GM21576 (cell line): ENCODE measurements around the gene GALNT9.

Experiments used
- ATAC-seq: cut with Tn5 transposase; IDR thresholded peaks from one replicate; pipeline ENCODE4 v1.9.1; 2021; ENCODE audit warnings: mild to moderate bottlenecking, moderate library complexity; ENCODE audit not compliant: unreplicated experiment

The GALNT9 gene

DNA sequence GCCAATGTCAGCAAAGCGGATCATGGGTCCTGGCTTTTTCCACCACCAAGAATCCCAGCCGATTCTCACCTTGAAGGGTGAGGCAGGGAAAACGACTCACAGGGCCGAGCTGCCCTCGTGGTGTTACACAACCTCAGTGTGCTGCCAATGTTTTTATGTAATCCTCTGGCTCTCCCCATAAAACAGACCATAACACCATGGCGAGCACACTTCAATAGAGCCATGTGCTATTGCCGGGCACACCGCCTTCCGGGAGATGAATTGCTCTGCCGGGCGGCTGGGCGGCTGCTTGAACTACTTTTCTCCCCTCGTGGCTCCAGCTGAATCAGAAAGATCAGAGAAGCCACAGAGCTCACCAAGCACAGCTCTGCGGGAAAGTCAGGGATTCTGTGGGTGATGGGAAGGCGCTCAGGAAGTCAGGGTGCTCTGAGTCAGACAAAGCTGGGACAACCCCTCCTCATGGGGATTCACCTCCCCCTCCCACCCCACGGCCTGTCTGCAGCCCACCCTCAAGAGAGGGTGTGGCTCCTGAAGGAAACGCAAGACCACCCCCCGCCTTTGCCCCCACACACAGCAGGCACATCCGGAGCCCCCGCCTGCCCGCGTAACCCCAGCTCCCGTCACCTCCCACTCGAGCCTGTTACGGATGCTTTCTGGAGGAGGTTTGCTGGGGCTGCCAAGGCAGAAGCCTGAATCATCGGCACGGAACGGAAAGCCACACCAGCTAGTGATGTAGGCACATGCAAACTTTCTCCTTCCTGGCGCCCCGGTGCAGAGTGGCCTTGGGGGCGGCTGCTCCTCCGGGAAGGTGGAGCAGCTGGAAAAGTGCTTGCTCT lies 1.8 kb downstream of the GALNT9 start:
- no peak for ATAC-seq

DNA sequence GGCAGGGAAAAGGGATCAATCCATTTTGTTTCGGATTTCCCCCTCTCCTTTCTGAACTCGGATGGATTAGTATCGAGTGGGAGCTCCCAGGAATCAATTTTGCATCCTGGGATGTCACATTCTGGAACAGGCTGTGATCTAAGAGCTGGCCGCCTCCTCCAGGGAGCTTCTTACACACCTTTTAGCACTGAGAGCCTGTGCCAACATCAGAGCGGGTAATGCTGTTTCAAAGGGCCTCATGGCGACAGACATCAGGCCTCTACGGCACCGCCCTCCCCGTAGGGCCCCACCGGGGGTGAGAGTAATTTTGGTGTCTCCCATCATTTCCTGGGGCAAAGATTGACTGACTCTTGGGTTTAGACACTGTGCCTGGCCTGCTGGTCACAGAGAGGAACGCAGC lies 2.7 kb downstream of the GALNT9 start:
- no peak for ATAC-seq

DNA sequence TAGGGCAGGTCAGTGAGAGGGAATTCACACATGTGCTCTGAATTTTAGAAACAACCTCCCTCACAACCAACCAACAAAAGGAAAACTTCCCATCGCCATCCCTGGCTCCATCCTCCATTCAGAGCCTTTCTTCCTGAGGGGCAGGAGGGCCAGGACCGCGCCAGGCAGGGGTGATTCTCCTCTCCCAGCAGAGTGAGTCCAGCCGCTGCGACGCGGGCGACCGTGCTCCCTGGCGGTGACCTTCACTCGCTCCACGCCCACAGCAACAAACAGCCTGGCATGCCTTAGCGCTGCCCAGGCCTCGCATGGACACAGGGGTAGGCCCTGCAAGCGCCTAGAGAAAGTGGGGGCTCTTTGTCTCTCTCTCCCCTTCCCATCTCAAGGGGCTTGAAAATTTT lies 3.7 kb downstream of the GALNT9 start:
- ATAC-seq, result no peak

DNA sequence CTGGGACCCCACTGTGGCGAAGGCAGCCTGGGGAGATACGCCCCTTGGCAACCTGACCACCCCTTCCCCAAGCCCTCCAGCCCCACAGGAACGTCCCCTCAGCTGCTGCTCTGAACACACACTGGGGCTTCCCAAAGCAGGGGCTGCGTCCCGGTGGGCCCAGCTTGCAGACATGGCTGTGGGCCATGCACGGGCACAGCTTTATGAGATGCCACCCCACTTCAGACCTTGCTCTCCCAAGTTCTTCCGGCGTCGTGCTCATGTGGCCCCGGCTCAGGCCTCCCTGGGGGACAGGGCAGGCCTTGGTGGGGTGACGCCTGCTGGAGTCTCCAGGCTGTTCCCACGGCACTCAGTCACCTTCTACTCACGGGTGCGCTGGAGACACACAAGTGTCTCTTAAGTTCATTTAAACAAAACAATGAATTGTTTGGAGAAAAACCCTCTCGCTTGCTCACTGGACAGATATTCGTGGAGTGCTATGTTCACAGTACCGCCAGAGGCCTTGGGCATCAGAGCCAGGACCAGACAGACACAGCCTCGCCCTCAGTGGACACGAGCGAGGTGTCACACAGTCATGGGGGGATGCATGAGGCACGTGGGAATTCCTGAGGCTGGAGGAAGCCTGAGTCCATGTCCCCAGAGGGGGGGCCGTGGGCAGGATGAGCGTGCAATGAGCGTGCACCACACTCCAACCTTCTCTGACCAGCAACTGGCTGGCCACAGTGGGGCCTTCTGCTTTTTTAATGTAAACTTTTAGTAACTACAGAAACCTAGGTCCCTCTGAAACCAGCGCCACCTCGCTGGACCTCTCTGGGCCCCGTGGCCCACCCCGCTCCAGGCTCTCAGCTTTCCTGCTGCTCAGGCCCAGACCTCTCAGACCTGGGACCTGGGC lies 4.3 kb downstream of the GALNT9 start:
- ATAC-seq, result no peak

DNA sequence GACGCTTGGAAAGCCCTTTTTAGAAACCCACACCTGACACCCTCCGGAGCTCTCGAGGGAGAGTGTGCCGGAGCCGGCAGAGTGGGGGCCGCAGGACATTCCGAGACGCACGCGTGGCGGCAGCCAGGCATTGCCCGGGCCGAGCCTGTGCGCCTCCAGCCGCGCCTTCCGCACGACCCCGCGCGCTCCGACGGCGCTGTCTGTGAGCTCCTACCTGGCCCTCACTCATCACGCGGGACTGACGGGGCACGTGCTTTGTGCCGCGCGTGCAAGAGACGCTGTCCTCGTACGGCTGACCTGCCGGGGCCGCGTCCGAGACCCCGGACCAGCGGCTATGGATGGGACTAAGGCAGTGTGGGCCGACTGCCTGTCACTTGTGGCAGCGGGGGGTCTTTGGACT lies 5.2 kb downstream of the GALNT9 start:
- no peak for ATAC-seq

DNA sequence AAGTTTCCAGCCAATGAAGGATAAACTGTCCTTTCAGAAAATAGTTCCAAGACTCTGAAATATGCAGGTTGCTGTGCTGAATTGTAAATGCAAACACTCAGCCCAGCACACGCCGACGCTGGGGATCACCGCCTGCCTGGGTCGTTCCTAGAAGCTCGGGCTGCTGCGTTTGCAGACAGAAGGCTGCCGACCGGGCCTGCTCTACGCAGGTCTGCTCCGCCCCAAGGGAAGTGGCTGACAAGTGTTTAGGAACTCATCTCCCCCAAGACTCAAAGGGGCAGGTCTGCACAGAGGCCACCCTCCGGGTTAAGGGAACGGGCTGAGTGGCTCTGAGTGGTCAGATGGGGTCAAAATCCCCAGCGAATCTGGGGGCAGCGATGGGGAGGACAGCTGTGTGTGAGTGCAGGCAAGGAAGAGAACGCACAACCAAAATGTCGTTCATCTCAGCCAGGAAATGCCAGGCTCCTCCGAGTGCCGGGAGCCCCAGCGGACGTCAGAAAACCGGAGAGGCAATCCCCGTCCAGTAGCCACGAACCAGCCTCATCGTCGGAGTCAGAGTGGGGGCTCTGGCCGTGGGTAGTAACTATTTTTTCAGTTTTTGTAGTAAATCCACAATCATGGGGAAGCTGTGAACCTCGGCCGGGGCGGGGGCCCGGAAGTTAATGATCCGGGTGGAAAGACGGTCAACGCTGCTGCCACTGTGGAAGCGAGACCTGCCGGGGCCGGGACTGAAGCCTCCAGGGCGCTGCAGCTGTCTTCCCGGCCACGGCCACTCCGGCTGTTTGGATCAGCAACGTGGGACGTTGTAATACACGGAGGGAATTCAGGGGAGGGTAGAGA lies 6.0 kb downstream of the GALNT9 start:
- no peak for ATAC-seq

DNA sequence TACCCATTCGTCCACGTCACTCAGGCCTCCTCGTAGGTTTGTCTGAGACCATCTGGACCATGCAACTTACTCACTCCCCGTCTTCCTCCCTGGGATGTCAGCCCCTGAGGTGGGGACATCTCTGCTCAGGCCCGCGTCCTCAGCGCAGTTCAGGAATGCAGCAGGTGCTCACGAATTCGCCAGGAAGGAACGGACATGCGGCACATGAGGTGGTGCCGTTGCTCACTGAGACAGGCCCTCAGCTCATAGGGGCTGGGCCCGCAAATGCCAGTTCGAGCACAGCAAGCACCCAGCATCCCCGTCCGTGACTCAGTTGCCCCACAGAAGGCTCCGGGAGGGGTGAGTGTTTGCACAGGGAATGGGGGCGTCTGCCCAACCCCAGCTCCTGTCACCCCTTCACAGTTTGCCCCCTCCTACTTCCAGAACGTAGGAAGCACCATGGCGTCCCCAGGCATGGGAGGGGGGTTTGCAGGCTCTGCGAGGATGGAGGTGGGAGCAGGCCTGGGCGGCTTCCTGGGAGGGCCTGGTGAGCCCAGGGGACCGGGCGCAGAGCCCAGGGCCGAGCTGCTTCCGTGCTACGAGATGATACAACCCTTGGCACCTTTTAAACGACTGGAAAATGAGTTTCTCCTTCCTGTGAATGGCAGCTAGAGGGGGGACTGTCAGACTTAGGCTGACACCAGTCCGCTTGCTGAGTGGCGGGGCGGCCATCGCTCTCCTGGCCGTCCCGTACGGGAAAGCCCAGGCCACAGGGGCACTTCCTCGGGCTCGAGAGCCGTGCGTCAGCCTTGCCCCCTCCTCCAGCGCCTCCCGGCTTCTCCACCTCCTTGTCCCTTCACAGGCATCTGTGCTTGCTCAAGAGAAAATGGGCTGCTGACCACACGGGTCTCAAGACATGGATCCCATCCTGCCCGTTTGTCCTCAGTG lies 6.9 kb downstream of the GALNT9 start:
- ATAC-seq, result no peak

DNA sequence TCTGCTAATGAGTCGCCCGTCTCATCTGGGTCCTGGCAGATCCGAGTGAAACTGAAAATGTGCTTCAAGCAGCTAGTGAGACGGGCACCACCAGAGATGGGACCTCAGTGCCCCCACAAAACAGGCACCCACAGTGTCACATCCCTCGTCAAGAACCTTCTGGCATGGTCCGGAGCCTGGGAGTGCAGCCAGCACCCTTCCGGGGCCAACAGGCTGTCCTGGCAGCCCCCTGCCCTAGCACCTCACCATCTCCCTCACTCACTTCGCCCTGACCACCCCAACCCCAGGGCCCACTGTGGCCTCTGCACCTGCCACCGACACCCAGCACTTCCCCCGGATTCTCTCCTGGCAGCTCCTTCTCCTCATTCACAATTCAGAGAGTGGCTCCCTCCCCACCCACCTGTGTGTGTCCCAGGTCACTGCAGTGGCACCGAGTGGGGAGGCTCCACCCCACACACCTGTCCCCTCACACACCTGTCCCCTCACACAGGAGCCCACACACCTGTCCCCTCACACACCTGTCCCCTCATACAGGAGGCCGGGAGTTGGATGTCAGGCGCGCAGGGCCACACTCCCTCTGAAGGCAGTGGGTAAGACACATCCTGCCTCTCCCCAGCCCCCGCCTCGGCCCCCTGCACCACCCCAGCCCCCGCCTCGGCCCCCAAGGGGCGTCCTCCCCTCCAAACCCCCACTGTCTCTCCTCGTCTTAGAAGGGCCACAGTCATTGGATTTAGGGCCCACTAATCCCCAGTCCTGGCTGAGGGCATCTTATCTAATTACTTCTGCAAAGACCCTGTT lies 7.9 kb downstream of the GALNT9 start:
- no peak for ATAC-seq

DNA sequence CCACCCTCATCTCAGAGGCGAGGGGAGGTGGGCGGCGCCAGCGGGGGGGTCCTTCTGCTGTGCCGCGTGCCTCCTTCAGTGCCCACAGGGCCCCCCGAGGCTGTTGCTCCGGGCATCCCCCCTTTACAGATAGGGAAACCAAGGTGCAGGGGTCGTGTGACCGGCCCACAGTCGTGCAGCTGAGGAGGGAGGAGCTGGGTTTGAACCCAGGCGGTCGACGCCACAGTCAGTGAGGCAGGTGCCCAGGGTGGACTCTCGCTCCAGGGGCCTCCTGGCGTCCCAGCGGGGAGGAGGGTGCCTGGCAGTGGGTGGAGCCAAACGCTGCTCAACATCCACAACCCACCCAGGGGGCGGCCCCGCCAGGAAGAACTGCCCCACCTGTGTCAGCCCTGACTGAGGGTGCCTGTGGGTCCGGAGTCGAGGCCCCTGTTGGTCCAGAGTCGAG lies 8.6 kb downstream of the GALNT9 start:
- no peak for ATAC-seq

DNA sequence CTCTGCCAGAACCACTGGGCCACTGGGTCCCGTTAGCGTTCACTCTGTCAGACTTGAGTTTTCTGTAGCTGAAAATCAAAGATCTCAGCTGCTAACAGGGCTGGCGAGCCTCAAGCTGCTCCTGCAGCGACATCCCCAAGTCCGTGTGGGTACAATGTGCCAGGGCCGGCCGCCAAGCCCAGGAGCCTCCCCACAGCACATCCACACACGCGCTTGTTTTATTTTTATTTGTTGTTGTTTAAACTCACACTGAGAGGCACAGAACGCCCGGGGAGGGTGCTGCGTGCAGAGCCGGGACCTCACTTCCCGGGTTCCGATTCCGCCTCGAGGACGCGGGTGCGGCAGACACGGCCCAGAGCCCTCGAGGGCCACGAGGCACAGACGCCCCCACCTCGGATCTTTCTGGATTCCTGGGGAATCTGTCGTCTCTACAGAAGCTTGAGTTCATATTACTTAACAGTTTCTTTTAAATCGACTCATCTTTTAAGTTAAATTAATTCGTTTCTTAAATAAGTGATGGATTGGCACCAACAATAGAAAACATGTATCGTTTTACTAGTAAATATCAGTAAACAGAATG lies 9.3 kb downstream of the GALNT9 start:
- ATAC-seq, result no peak

DNA sequence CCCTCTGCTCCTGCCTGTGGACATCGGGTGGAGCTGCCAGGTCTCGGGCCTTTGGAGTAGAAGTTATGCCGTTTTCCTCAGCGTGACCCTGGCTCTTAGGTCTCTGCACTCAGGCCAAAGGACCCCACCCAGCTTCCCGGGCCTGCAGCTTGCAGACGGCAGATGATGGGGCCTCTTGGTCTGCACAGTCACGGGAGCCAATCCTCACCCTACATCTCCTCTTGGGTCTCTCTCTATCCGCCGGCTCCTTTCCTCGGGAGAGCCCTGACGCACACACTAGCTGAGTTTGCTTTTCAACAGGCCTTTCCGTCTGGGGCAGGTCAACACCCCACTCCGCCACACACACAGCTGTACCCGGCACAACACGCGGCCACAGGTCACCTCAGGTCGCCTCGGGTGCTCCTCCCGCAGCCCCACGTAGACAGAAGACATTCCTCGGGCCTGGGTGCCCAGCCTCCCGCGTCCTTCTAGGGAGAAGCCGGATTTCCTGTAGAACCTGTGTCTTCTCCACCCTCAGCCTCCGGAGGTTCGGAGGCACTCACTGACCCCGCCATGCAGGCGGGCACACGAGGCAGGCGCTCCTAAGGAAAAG lies 9.9 kb downstream of the GALNT9 start:
- ATAC-seq, result no peak

DNA sequence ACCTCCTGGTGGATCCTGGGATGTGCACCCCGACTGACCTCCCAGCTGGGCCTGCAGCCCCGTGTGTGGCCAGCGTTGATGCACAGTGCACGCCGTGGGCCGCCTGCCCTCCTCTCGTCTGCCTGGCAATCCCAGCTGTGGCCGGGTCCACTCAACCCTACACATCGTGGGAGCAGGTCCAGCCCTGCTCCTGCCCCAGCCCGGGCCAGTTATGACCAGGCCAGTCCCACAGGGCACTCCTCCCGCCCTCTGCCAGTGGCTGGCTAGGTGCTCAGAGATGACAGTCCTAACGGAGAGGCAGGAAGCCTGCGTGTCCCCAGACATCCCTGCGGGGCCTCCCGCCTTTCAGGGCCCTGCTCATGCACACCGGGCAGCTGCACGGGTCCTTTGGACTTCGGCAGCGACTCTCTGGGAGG lies 10.8 kb downstream of the GALNT9 start:
- no peak for ATAC-seq

DNA sequence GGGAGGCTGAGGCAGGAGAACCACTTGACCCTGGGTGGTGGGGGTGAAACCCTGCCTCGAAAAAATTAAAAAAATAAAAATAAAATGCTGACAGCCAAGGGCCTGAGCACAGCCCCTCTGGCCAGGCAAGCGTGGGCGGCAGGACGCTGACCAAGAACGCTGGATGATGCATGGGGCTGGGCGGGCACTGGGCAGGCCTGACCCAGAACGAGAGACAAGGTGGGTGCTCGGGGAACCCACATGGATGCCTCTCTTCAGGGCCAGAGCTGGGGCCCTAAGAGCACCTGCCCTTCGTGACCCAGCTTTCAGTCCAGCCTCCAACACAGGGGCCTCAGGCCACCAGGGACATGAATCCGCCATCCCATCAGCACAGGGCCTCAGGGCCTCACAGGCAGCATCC lies 11.3 kb downstream of the GALNT9 start:
- no peak for ATAC-seq

DNA sequence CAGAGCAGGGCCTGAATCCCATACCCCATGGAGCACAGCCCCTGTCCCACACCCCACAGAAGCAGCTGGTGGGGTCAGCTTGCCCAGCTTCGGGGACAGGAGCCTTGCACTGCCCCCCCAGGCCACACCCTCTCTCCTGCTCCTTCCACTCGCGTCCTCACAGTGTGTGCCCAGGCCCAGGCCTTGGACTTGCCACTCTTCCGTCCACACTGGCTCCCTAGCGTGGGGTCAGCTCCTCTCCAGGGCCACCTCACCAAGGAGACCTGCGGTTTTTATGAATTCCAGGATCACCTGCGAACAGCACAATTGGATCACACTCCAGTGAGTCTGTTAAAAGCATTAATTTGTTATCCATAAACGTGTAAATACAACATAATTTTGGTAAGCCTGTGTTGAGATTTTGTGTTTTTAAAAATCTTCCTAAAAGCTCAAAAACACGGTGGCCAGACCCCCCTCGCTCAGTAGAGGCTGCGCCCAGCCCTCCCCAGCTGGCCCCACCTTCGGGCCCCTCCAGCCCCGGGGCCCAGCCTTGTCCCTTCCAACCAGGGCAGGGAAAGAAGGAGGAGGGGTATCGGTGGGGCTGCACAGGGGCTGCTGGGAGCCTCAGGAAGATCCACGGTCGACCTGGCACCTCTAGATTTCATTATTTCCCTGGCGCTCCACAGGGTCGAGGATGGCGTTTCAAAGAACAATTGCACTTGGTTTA lies 12.0 kb downstream of the GALNT9 start:
- ATAC-seq, result no peak

DNA sequence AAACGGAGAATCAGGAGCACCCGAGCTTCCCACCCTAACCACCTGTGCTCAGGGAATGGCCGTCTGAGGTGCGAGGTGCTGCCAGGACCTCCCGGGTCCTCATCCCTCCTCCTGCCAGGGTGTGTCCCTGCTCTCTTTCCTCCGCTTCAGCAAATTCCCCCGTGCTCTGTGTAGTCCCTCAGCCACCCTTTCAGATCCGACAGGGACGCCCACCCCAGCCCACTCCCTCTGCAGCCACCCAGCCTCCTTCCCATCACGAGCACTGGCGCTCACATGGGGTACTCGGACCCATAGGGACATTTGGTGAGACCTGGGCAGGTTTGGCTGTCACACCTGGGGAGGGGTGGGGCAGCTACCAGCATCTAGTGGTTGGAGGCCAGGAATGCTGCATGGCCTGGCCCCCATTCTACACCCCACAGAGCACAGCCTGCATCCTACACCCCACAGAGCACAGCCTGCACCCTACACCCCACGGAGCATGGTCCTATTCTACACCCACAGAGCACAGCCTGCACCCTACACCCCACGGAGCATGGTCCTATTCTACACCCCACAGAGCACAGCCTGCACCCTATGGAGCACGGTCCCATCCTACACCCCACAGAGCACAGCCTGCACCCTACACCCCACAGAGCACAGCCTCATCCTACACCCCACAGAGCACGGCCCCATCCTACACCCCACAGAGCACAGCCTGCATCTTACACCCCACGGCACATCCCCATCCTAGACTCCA lies 12.7 kb downstream of the GALNT9 start:
- ATAC-seq, result no peak

DNA sequence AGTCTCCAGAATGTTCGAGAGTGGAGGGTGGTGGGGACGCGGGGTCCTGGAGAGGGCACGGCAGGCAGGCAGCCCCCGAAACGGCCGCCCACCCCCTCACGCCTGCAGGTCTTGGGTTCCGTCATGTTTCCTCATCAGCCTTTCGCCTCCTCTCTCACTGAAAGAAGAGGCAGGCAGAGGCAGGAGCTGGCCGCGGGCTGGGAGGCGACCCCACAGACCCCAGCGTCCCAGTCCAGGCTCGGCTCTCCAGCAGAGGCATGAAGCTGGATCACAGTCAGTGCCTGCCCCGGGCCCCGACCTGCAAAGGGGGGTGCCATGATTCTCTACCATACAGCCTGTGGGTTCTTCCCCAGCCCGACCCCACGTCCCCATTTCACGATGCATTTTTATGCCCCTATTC lies 13.4 kb downstream of the GALNT9 start:
- no peak for ATAC-seq

DNA sequence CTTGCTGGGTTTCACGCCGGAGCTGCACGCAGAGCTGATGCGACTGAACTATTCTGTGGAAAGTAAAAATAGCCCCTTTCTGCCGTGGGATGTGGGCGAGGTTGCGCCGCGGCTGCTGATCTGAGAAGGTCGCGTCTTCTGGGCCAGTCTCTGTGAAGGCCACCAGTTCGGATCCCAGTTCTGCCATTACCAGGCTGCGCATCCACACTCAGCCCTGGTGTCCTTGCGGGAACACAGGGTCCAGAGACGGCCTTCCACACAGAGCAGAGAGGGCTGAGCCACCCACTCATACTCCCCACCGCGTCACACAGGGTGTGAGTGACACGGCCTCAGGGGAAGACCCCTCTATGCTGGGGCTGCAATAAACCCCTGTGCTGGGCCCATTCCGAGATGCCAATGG lies 13.9 kb downstream of the GALNT9 start:
- ATAC-seq, result no peak
